ENCODE results near the gene SLC30A5.
"Not testable (repeated sequence)": the region's sequence is repeated elsewhere in the genome, so short reads cannot be mapped to it uniquely, and the experiment has no call there.

SLC30A5 gene

DNA sequence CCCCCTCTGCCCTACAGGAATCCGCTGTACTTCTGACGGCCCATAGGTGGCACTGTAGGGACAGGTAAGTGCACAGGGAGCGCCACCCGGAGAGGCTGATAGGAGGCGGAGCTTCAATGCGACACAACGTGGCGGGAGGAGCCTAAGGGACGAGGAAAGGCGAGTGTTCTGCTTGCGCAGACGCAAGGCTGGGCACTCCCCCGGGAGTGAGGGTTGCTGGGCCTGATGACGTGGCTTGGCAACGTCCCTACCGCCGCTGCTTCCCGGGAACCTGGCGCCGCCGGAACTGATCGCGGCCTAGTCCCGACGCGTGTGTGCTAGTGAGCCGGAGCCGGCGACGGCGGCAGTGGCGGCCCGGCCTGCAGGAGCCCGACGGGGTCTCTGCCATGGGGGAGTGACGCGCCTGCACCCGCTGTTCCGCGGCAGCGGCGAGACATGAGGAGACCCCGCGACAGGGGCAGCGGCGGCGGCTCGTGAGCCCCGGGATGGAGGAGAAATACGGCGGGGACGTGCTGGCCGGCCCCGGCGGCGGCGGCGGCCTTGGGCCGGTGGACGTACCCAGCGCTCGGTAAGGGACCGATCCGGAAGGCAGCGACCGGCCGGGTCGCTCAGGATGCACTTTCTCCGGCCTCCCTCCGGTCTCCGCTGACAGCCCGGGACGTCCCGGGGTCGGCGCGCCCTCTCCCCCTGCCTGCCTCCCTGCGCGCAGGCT lies at the start of gene SLC30A5:
Gene SLC30A5, plus strand, starts transcription at position 244 of the 712 bp plus-strand sequence. Its CDS starts 242 bp downstream, at position 486.
- DNase-seq: peak; percentile 99

DNA sequence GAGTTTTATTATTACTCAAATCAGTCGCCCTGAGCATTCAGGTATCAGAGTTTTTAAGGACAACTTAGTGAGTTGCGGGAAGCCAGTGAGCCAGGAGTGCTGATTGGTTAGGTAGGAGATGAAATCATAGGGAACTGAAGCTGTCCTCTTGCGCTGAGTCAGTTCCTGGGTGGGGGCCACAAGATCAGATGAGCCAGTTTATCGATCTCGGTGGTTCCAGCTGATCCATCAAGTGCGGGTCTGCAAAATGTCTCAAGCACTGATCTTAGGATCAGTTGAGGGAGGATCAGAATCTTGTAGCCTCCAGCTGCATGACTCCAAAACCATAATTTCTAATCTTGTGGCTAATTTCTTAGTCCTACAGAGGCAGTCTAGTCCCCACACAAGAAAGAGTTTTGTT lies 48.6 kb upstream of the SLC30A5 start:
- not testable (repeated sequence) for DNase-seq

DNA sequence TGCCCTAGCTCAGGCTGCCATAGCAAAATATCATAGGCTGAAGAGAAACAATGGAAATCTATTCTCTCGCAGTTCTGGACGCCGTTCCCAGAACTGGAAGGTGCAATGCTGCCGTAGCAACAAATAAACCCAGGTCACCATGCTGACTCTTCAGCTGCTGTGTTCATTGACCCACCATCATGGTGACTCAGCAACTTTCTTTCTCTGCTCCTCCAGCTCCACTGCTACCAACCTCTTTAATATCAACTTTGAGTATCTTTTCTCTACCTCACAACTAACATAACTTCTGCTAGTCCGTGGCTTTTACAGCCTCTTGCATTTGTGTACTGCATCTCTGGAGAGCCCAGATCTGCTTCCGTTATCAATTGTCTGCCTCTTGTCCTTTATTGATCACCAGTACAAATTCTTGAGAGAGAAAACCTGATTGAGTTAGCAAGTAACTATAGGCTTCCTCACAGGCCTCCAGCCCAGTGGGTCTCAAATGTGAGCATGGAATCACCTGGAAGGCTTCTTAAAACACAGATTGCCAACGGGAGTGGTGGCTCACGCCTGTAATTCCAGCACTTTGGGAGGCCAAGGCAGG lies 47.3 kb upstream of the SLC30A5 start:
- no peak for DNase-seq

DNA sequence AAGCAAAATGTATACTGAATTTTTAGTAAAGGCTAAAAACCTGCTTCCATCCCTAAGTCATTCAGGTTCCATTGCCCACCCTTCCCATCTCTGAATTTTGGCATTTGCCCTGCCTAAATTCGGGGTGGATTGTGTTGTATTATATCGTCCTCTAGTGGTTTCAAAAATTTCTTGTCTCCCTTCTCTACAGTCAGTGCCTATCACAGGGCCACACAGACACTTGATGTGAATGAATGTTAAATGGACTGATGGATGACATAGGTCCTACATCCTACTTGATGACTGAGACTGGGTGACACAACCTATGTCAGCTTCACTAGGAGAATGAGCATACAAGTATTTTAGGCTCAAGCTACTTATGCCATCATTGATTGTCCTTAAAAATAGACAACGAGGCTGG lies 45.6 kb upstream of the SLC30A5 start:
- DNase-seq: no peak

DNA sequence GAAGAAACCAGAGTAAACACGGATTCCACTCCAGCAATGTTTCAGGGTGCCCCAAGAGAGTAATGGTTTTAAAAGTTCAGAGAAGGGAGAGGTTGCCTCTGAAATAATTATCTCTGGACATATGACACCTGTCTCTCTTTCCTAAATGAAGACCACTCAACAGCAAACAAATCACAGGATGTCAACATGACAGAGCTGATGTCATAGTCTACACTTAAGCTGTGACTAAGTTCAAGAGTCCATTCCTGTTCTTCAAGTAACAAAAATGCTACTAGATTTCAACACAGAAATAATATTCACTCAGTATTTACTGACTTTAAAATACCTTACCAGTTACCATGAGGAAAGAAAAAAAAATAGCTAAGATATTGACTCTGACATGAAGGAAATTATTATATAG lies 44.7 kb upstream of the SLC30A5 start:
- no peak for DNase-seq

DNA sequence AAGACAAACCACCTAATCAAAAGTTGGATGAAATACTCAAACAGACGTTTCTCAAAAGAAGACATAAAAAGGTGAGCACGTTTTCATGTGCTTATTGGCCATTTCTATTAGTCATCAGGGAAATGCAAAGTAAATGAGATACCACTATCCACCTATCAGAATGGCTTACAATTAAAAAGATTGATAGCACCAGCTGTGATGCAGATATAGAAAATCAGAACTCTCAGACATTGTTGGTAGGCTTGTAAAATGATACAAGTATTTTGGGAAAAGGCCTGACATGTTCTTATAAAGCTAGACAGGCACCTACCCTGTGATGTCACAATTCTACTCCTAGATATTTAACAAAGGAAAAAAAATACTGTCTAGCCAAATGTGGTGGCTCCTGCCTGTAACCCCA lies 44.0 kb upstream of the SLC30A5 start:
- no peak for DNase-seq

DNA sequence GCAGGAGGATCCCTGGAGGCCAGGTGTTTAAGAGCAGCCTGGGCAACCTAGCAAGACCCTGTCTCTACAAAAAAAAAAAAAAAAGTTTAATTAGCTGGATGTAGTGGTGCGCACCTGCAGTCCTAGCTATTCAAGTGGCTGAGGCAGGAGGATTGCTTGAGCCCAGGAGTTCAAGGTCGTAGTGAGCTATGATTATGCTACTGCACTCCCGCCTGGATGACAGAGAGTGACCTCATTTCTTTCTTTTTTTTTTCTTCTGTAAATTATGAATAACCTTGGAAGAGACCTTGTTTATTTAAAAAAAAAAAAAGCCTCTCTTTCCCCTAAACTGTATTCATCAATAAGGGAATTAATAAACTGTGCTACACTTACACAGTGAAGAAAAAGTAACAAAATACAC lies 43.6 kb upstream of the SLC30A5 start:
- no peak for DNase-seq

DNA sequence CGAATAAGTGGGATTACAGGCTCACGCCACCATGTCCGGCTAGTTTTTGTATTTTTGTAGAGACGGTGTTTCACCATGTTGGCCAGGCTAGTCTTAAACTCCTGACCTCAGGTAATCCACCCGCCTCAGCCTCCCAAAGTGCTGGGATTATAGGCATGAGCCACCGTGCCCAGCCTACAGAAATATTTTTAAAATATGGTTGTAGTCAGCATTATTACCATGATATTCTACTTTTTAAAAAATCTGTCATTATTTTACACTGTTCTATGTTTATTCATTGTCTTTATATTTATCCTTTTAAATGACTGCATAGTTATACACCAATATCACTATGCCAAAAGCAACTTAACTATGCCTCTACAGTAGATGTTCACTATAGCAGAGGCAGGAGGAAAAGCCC lies 41.6 kb upstream of the SLC30A5 start:
- no peak for DNase-seq

DNA sequence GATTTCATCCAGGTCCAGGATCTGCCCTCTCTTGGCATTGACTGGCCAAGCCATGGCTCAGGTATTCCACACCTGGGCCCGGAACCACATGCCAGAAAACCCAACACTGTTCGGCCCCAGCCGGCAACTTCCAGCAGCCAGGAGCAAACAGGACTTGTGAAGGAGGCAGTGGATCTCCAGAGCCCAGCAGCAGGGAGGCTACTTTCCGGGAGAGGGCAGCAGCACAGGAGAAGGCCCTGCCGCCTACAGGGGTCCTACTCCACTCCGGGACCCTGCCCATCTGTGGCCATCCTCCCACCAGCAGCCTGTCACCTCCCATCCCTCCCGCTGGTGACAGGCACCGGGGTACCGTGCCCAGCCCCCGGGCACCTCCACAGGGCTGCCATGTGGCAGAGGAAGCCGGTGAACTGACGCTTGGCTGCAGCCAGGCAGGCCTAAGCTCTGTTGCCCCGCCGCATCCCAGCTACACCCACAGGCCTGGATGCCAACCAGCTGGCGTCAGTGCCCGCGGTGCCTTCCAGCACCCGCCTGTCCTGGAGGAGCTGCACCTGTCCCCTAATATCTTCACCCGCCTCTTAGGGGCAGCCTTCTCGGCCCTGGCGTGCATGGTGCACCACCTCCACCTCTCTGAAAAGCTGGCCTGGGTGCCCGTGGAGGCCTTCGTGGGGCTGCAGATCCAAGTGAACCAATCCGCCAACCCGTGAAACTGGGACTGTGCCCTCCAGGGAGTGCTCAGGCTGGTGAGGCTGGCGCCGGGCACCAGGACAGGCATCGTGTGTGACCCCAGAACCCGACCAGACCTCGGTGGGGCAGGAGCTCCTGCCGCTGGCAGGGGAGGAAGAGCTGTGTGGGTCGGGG lies 18.9 kb upstream of the SLC30A5 start:
- DNase-seq: no peak

DNA sequence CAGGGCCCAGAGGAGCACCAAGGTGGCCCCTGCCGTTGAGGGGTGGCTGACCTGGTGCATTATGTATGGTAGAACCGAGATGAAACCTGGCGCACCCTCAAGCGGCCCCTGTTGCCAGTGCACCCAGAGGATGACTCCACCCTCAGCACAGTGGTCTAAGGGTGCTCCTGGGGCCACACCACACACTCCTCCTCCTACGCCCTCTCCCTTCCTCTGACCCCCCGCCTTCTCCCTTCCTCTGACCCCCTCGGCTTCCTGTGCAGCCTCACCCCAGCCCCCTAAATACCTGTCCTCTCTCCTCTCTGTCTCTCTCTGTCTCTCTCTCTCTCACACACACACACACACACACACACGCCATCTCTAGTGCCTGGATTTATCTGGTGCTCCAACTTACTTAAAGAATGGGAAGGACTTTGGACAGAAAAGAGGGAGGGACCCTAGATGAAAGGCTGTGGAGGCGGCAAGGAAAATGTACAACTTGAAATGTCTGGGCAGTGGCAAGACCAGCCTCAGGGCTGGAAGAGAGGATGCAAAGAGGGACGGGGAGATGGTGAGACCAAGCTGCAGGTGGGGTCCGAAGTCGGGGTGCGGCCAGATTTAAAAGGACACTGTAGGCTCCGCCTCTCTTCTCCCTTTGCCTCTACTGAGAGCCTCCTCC lies 18.2 kb upstream of the SLC30A5 start:
- no peak for DNase-seq

DNA sequence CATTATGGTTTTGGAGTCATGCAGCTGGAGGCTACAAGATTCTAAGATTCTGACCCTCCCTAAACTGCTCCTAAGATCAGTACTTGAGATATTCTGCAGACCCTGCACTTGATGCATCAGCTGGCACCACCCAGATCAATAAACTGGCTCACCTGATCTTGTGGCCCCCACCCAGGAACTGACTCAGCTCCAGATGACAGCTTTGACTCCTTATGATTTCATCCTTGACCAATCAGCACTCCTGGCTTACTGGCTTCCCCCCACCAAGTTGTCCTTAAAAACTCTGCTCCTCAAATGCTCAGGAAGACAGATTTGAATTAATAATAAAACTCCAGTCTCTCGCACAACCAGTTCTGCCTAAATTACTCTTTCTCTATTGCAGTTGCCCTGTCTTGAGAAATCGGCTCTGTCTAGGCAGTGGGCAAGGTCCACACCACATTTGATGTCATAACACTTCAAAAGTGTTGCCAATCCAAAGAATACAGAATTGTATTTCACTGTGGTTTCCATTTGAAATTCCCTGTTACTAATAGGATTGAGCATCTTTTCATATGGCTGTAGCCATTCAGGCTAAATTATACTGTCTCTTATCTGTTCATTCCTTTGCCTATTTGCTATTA lies 14.8 kb upstream of the SLC30A5 start:
- no peak for DNase-seq

DNA sequence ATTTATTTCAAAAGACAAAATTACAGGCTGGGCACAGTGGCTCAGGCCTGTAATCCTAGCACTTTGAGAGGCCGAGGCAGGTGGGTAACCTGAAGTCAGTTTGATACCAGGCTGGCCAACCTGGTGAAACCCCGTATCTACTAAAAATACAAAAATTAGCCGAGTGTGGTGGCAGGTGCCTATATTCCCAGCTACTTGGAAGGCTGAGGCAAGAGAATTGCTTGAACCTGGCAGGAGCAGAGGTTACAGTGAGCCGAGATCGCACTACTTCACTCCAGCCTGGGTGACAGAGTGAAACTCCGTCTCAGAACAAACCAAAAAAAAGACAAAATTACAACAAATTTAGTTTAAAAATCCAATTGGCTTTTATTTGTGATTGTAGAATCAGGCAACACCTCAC lies 14.3 kb upstream of the SLC30A5 start:
- no peak for DNase-seq

DNA sequence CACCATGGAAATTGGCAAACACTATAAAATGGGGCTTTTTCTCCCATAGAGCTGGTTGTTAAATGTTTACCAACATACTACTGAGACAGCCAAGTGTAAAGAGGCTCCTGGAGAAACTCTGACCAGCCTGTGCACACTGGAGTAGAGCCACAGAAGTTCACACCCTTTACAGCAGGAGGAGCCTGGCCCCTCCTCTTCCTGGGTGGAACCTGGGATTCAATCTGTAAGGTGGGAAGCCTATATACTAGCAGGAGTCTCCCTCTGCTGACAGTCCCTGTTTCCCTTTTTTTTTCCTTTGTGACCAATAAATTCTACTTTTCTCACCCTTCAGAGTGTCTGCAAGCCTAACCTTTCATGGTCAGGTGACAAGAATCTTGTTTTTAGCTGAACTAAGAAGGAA lies 10.4 kb upstream of the SLC30A5 start:
- DNase-seq: no peak

DNA sequence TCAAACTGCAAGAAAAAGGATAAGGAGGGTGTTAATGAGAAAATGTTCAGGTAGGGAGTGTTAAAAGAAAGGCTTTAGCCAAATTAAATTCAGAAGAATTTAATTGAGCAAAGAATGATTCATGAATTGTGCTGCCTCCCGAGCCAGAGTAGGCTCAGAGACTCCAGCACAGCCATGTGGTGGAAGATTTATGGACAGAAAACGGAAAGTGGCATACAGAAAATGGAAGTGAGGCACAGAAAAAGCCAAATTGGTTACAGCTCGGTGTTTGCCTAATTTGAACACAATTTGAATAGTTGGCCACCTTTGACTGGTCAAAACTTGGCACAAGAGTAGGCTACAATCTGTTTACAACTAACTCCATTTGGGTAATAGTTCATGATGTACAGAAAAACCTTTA lies 9.6 kb upstream of the SLC30A5 start:
- no peak for DNase-seq

DNA sequence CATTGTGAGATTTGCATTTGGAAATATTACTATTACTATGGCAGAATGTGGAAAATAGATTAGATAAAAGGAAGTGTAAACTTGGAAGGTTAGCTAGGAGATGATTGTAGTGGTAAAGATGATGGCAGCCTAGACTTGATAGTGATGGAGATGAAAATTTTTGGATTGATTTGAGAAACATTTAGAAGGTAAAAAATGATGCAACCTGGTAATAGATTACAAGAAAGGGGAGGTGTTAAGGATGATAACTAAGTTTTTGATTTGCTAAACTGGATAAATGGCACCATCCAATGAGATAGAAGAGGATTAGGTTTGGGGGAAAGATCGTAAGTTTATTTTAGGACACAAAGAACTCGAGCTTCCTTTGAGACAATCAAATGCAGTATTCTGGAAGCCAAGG lies 8.9 kb upstream of the SLC30A5 start:
- DNase-seq: no peak

DNA sequence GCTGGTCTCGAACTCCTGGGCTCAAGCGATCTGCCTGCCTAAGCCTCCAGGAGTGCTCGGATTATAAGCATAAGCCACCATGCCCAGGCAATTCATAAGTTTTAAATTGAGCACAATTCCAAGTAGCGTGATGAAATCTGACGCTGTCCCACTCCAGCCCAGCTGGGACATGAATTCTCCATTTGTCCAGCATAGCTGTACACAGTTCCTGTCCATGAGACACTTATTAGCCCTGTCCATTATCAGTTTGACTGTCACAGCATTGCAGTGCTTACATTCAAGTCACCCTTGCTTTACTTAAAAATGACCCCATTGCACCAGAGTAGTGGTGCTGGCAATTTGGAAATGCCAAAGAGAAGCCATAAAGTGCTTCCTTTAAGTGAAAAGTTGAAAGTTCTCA lies 7.6 kb upstream of the SLC30A5 start:
- DNase-seq: no peak

DNA sequence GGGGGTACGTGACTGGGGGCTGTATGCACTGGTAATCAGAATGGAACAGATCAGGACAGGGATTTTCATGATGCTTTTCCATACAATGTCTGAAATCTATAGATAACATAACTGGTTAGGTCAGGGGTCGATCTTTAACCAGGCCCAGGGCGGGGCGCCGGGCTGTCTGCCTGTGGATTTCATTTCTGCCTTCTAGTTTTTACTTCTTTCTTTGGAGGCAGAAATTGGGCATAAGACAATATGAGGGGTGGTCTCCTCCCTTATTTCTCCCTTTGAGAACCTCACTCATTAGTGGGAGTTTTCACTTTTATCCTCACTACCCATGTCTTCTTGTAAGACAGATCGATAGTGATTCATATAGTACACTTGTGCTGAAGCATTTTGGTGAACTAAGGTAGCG lies 5.8 kb upstream of the SLC30A5 start:
- not testable (repeated sequence) for DNase-seq

DNA sequence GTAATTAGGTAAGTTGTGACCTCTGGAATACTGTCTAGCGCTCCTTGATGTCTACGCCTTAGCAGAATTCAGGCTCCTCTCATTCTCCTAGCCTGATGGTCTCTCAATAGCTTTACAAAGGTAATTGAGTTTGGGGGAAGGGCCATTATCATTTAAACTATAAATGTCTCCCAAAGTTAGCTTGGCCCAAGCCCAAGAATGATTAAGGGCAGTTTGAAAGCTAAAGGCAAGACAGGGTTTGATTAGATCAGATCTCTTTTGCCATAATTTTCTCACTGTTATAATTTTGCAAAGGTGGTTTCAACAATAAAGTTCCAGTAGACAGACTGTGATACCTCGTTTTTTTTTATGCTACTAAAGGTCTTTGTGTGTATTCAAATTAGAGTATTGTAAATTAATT lies 3.7 kb upstream of the SLC30A5 start:
- DNase-seq: no peak

DNA sequence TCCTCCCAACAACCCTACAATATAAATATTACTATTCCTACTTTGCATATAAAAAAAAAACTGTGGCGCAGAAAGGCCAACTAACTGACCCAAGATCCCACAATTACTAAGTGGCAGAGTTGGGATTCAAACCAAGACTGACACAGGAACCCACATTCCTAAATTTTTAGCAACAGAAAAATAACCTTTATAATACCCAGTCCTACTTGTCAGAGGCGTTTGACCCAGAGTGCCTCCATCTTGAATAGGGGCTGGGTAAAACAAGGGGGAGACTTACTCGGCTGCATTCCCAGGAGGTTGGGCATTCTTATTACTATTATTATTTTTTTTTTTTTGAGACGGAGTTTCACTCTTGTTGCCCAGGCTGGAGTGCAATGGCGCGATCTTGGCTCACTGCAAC lies 2.0 kb upstream of the SLC30A5 start:
- DNase-seq: no peak

DNA sequence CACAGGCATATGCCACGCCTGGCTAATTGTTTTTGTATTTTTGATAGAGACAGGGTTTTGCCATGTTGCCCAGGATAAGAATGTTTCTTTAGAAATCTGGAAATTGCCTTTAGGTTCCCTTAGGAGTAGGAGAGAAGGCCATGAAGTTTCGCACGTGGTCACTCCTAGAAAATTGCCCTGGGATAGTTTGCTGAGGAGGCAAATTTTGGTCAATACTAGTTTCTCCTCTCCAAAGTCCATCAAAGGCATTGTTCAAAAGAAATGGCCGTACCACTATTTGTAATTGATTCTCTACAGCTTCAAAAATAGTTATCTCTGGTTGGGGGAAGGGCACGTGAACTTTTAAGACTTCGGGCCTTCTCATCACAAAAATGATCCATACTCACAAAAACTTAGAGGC lies 845 bp upstream of the SLC30A5 start:
- no peak for DNase-seq

DNA sequence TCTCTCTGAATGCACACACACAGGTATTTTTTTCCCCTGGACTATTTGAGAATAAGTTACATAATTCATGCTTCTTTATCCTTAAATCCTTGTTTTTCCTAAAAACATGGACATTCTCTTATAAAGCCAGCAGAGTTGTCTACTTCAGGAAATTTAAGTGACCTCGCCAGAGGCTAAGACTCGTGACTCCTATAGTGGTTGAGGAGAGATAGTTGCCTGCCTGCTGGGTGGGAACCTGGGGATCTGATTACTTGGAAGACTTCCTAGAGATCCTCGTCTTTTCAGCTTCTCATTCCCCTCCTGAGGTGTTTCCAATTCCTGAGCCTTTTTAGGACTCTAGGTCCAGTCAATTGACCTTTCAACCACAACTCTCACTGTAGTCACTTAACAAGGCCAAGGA lies 5.5 kb downstream of the SLC30A5 start:
- no peak for DNase-seq

DNA sequence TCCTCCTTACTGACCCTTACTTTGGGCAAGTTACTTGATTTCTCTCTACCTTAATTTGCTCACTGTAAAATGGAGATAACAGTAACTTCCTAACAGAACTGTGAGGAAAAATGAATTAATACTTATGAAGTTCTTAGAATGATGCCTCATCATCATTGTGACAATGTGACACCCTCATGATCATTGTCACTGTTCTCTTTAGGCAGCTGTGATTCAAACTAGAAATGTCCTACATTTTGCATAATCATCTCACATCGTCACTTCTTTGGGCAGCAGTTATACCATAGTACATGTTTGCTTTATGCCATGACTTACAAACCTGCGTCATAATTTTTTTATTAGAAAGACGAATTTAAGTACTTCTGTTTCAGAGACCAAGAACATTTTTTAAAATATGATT lies 9.7 kb downstream of the SLC30A5 start:
- DNase-seq: no peak
